Loucy (cell line): ENCODE results near the gene ZC3H12C.

Experiments used
- EZH2phosphoT487 ChIP-seq: fragments of 200-600 bp; IDR thresholded peaks from 2 replicates; pipeline ENCODE4 v1.6.1; 2018; ENCODE audit warnings: antibody characterized with exemption, mild to moderate bottlenecking, moderate library complexity, borderline replicate concordance
- TF ChIP-seq, protein P1 (sequence below): fragments of 200-600 bp; sonication (generic); conservative IDR thresholded peaks from 2 replicates; pipeline ENCODE4 v1.5.1; 2014; ENCODE audit warnings: mild to moderate bottlenecking, antibody characterized with exemption, low read length

GRCh38 chr11:110186456-110186855 lies 93.3 kb downstream of the ZC3H12C start:
- TF ChIP-seq, protein P1, sequence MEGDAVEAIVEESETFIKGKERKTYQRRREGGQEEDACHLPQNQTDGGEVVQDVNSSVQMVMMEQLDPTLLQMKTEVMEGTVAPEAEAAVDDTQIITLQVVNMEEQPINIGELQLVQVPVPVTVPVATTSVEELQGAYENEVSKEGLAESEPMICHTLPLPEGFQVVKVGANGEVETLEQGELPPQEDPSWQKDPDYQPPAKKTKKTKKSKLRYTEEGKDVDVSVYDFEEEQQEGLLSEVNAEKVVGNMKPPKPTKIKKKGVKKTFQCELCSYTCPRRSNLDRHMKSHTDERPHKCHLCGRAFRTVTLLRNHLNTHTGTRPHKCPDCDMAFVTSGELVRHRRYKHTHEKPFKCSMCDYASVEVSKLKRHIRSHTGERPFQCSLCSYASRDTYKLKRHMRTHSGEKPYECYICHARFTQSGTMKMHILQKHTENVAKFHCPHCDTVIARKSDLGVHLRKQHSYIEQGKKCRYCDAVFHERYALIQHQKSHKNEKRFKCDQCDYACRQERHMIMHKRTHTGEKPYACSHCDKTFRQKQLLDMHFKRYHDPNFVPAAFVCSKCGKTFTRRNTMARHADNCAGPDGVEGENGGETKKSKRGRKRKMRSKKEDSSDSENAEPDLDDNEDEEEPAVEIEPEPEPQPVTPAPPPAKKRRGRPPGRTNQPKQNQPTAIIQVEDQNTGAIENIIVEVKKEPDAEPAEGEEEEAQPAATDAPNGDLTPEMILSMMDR, result no peak
- no peak for TF ChIP-seq EZH2phosphoT487
